ENCODE data around the gene MICAL3. TPM values are rescaled to one million over a fixed set of nuclear protein-coding genes. Genes with fewer than 3 reads are reported as not detected.

MICAL3 gene
- total and polyA plus RNA-seq, 2 of the 8 experiments (the other 6 are each of a cell fraction or from before 2014, with no cell fraction given), result 8.3 to 41.8 TPM

DNA sequence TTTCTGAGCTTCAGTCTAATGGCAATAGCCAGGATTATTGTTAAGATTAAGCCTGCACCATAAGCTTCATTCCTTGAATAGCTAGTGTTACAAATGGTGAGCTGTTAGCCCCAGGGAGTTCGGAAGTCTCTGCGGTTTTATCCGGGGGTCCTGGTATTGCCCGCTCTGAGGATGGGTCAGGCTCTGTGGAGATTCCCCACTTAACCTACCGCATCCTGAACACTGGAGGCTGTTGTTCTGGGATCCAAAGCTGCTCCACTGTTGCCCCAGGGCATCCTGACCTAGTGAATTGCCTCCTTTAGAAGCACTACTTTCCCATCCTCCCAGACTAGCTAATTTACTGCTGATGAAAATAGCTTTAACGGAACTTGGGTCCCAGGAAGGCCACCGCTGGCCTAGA lies 38.9 kb upstream of the MICAL3 start (continued):
- TF ChIP-seq, protein P1, sequence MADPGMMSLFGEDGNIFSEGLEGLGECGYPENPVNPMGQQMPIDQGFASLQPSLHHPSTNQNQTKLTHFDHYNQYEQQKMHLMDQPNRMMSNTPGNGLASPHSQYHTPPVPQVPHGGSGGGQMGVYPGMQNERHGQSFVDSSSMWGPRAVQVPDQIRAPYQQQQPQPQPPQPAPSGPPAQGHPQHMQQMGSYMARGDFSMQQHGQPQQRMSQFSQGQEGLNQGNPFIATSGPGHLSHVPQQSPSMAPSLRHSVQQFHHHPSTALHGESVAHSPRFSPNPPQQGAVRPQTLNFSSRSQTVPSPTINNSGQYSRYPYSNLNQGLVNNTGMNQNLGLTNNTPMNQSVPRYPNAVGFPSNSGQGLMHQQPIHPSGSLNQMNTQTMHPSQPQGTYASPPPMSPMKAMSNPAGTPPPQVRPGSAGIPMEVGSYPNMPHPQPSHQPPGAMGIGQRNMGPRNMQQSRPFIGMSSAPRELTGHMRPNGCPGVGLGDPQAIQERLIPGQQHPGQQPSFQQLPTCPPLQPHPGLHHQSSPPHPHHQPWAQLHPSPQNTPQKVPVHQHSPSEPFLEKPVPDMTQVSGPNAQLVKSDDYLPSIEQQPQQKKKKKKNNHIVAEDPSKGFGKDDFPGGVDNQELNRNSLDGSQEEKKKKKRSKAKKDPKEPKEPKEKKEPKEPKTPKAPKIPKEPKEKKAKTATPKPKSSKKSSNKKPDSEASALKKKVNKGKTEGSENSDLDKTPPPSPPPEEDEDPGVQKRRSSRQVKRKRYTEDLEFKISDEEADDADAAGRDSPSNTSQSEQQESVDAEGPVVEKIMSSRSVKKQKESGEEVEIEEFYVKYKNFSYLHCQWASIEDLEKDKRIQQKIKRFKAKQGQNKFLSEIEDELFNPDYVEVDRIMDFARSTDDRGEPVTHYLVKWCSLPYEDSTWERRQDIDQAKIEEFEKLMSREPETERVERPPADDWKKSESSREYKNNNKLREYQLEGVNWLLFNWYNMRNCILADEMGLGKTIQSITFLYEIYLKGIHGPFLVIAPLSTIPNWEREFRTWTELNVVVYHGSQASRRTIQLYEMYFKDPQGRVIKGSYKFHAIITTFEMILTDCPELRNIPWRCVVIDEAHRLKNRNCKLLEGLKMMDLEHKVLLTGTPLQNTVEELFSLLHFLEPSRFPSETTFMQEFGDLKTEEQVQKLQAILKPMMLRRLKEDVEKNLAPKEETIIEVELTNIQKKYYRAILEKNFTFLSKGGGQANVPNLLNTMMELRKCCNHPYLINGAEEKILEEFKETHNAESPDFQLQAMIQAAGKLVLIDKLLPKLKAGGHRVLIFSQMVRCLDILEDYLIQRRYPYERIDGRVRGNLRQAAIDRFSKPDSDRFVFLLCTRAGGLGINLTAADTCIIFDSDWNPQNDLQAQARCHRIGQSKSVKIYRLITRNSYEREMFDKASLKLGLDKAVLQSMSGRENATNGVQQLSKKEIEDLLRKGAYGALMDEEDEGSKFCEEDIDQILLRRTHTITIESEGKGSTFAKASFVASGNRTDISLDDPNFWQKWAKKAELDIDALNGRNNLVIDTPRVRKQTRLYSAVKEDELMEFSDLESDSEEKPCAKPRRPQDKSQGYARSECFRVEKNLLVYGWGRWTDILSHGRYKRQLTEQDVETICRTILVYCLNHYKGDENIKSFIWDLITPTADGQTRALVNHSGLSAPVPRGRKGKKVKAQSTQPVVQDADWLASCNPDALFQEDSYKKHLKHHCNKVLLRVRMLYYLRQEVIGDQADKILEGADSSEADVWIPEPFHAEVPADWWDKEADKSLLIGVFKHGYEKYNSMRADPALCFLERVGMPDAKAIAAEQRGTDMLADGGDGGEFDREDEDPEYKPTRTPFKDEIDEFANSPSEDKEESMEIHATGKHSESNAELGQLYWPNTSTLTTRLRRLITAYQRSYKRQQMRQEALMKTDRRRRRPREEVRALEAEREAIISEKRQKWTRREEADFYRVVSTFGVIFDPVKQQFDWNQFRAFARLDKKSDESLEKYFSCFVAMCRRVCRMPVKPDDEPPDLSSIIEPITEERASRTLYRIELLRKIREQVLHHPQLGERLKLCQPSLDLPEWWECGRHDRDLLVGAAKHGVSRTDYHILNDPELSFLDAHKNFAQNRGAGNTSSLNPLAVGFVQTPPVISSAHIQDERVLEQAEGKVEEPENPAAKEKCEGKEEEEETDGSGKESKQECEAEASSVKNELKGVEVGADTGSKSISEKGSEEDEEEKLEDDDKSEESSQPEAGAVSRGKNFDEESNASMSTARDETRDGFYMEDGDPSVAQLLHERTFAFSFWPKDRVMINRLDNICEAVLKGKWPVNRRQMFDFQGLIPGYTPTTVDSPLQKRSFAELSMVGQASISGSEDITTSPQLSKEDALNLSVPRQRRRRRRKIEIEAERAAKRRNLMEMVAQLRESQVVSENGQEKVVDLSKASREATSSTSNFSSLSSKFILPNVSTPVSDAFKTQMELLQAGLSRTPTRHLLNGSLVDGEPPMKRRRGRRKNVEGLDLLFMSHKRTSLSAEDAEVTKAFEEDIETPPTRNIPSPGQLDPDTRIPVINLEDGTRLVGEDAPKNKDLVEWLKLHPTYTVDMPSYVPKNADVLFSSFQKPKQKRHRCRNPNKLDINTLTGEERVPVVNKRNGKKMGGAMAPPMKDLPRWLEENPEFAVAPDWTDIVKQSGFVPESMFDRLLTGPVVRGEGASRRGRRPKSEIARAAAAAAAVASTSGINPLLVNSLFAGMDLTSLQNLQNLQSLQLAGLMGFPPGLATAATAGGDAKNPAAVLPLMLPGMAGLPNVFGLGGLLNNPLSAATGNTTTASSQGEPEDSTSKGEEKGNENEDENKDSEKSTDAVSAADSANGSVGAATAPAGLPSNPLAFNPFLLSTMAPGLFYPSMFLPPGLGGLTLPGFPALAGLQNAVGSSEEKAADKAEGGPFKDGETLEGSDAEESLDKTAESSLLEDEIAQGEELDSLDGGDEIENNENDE (IDR thresholded peaks at IDR 0.05; ENCODE audit: insufficient replicate concordance, low read length), result no peak
- no peak for TF ChIP-seq BACH1 (IDR thresholded peaks at IDR 0.05; ENCODE audit: low read length)
- TF ChIP-seq NANOG (IDR thresholded peaks at IDR 0.05; ENCODE audit: insufficient read depth, low read depth, low read length, poor library complexity, severe bottlenecking), result no peak
- TF ChIP-seq TAF7 (optimal IDR thresholded peaks at IDR 0.05; ENCODE audit: borderline replicate concordance, low read depth, low read length), result no peak
- no peak for TF ChIP-seq MAFK (IDR thresholded peaks at IDR 0.05; ENCODE audit: low read depth, low read length)
- TF ChIP-seq EZH2 (IDR thresholded peaks at IDR 0.05; ENCODE audit: low read depth, low read length, severe bottlenecking), result no peak
- TF ChIP-seq SRF (IDR thresholded peaks at IDR 0.05; ENCODE audit: low read depth, low read length), result no peak
- TF ChIP-seq SUZ12 (IDR thresholded peaks at IDR 0.05; ENCODE audit: low read length), result no peak
- TF ChIP-seq KDM5A (IDR thresholded peaks at IDR 0.05; ENCODE audit: low read length), result no peak
- TF ChIP-seq JUN (IDR thresholded peaks at IDR 0.05; ENCODE audit: low read depth, low read length), result no peak
